Activated T-cell treated with anti-CD3 and anti-CD28 coated beads for 1 hour (primary cell): ENCODE data around the gene SLC6A9.

ENCODE experiments used
- DNase-seq: peaks from one replicate; pipeline ENCODE4 v3.0.0-alpha.2; 2020; ENCODE audit warnings: low read depth

SLC6A9 gene

DNA sequence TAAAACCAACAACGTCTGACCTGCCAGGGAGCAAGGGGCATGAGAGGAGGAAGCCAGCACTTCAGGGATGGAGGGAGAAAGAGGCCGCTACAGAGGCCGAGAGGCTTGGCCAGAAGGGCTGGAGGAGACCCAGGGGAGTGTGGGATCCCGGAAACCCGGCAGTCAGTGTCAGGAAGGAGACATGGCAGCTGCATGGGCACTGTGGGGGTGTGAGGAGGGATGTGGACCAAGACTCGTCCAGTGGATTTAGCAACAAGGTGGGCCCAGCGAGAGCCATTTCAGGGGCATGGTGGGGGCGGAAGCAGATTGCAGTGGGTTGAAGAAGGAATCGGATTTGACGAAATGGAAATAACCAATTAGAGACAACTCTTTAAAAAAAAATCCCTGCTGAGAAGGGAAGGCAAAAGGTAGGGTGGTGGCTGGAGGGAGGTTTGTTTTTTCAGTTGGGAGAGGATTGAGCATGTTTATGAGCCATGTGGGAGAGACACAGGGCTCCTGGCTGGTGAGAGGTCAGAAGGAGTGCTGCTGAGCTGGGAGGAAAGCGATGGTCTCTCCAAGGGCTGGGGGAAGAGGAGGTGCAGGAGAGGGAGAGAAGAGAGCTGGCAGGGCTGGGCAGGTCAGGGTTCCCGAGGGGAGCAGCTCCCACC lies 47.9 kb downstream of the SLC6A9 start:
- no peak for DNase-seq

DNA sequence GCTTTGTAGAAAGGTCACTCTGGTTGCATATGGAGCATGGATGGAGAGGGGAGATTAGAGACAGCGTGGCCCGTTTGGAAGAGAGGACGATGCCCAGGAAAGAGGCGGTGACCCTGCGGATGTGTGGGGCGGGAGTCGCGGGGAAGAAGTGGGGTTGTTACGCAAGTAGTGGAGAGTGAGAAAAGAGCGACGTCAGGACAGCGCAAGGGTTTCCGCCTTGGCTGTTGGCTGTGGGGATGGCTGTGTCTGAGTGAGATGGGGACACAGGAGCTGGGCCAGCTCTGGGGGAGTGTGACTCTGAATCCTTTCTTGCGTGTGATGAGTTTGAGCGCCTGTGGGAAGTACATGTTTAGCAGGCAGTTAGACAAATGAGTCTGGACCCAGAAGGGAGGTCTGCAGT lies 48.5 kb downstream of the SLC6A9 start:
- no peak for DNase-seq

DNA sequence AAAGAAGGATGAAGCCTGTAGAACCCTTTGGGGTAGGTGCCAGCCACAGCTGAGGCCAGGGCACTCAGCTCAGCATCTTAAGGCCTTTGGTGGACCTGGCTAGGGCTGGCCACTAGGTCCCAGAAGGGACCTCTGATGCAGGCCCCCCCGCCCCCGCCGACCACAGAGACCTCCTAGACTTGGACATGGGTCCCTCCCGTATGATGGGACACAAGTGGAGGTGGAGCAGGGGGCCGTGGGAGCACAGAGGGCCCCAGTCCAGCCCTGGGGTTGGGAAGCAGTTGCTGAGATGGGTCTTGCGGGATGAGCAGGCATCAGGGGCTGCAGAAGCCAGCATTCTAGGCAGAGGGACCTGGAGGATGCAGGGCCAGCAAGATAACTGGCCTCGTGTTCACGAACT lies 49.0 kb downstream of the SLC6A9 start:
- DNase-seq, result no peak

DNA sequence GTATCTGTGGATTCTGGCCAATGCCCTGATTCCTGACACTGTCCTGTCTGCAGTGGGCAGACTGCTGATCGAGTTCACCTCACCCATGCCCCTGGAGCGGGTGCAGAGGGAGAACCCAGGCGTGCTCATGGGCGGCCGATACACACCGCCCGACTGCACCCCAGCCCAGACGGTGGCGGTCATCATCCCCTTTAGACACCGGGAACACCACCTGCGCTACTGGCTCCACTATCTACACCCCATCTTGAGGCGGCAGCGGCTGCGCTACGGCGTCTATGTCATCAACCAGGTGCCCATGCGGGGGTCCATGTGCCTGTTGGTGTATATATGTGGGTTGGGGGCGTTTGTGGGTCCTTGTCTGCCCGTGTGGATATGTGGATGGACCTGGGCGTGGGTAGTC lies 49.6 kb downstream of the SLC6A9 start:
- DNase-seq, result no peak

DNA sequence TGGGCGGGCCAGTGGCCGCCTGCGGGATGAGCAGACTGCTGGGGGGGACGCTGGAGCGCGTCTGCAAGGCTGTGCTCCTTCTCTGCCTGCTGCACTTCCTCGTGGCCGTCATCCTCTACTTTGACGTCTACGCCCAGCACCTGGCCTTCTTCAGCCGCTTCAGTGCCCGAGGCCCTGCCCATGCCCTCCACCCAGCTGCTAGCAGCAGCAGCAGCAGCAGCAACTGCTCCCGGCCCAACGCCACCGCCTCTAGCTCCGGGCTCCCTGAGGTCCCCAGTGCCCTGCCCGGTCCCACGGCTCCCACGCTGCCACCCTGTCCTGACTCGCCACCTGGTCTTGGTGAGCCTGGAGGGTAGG lies 50.1 kb downstream of the SLC6A9 start:
- no peak for DNase-seq

DNA sequence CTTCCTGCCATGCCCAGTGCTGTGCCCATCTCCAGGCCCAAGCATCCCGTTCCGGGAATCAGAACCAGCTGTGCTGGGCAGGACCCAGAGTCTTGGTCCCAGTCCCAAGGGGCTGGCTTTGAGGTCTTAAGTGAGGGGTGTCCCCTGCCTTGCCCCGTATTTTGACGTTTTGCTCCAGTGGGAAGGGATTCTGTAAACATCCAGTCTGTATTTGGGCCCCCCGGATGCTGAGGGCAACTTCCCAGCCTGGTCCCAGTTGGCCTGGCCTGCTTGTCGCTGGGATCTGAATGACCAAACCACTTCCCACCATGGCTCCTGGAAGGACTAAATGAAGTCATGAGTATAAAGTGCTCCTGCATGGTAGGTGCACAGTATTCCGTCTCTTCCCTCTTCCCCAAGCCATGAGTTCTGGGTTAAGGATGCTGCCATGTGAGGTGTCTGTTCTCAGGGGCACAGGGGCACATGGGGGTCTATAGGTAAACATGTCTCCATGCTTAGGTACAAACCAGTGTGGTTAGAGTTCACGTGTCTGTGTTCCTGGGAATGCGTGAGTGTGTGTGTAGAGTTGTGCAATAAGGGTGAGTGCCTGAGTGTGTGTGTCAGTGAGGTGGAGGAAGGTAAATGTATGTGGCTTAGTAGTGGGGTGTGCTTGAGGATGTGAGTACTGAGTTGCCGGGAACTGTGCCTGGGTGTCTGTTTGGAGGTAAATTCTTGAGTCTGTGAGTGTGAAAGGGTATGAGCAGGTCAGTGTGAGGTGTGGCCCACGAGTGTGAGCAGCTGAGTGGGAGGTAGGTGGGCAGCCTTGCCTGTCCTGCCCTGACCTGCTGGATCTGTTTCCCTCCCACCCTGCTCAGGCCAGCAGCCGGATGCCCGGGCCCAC lies 50.8 kb downstream of the SLC6A9 start:
- DNase-seq, result no peak

DNA sequence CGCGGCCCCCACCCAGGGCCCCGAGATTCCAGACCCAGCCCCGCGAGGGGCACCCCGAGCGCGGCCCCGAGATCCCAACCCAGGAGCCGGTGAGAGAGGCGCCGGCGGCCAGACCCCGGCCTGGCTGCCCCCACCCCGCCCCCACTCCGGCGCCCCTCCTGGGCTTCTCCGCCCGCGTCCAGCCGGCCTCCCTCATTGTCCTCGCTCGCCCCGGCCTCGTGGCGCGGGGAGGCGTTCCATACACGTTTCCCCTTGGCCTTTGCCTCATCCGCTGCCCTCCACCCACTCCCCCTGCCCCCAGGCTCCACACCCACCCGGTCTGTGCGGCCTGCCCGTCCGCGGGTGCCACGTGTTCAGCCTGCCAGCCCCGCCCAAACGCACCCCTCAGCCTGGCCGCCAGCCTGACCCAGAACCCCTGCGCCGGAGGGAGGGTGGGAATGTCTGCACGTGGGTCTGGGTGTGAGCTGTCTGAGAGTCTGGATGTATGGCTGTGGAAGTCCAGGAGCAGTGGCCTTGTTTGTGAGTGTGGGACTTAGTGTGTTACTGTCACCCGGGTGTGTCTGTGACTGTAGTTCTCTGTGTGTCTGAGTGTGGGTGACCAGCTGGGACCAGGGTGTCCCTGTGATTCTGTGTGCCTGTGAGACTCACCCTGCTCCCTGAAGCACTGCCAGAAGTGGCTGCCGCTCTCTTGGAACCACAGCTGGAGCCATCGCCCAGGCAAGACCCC lies 51.6 kb downstream of the SLC6A9 start:
- DNase-seq, result no peak

DNA sequence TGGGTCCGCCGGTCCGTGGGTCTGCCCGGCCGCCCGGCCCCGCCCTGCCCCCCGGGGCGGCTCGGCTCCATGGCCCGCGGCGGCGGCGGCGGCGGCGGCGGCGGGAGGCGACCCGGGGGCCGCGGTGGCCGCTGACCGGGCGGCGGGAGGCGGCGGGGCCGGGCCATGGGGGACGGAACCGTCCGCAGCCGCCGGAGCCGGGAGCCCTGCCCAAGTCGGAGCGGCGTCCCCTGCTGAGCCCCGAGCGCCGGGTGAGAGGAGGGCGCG lies 52.1 kb downstream of the SLC6A9 start:
- DNase-seq, result no peak

DNA sequence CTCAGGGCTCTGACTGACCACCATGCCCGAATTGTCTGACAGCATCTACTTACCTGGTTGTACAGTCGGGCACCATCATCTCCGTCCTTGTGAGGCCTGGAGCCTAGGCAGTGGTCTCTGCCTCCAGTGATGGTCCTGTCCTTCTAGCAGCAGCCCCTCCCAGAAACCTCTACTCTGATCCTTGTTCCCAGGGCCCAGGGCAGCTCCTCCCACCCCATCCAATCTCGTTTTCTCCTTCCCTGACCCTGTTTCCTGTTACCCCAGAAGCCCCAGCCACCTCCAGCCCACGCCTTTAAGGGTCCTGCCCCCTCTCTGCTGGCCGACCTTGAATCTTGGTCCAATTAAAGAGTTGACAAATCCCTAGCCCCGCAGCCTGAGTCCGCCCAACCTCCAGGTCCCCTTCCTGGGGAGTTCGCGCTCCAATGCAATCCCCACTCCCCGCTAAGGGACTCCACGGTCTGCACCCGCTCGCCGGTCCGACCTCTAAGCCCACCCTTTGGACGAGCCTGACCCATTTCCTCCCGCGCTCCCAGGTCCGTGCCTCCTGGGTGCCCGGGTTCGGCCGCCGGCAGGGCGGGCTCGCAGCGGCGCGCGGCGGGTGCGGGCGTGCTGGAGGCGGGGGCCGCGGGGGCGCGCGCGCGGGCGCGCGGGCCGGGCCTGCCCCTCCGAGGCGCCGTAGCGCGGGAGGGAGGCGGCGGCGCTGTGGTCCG lies 52.6 kb downstream of the SLC6A9 start, which contains the start of gene B4GALT2:
B4GALT2 (plus strand) TSS at position 660 of the 710 bp plus-strand sequence. CDS start 1,951 bp downstream, outside the sequence.
- DNase-seq, result no peak

DNA sequence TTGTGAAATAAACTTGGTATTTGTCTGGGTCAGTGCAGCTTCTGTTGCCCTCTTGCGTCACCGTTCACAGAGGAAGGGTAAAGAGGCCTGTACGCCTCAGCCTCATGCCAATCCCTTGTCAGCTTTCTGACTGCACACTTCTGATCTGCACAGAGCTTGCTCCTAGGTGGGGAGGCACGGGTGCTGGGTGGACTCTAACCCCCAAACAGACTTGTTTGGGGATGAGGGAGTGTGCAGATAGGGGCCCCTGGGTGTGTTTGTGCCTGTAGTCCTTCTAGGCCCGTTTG lies 53.1 kb downstream of the SLC6A9 start:
- DNase-seq, result no peak

DNA sequence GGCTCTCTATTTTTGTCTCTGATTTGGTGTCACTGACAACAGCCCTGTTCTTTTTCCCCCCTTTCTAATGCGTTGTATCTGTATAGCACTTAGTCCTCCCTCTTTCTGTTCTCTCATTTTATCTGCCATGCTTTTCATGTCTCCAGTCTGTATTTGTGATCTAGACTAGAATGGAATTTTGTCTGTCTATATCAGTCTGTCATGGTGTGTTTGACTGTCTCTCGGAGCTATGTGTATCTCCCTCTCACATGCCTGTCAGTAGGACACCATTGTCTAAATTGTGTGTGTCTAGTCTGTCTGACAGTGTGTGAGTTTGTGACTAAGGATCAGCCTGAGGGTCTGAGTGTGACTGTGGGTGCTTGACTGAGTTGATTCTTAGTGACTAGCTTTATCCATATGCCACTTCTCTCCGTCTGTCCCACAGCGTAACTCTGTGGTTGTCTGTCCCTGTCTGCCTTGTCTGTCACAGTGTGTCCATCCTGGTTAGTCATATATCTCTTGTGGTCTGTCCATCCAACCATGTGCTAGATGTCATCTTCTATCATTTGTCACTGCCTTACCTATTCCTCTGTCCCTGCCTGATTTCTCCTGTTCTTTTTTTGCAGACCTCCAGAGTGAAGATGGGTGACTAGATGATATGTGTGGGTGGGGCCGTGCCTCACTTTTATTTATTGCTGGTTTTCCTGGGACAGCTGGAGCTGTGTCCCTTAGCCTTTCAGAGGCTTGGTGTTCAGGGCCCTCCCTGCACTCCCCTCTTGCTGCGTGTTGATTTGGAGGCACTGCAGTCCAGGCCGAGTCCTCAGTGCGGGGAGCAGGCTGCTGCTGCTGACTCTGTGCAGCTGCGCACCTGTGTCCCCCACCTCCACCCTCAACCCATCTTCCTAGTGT lies 53.6 kb downstream of the SLC6A9 start:
- no peak for DNase-seq

DNA sequence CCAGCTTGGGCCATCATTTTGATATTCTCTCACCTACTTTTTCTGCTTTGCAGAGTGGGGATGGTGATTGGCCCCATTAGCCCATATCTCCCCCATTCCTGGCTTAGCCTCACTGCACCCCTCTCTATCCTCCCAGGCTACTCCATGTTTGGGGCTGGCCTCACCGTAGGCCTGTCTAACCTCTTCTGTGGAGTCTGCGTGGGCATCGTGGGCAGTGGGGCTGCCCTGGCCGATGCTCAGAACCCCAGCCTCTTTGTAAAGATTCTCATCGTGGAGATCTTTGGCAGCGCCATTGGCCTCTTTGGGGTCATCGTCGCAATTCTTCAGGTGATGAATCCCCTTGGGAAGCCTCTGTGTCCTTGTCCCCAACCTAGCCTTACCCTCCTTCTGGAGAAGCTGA lies 54.4 kb downstream of the SLC6A9 start:
- no peak for DNase-seq

DNA sequence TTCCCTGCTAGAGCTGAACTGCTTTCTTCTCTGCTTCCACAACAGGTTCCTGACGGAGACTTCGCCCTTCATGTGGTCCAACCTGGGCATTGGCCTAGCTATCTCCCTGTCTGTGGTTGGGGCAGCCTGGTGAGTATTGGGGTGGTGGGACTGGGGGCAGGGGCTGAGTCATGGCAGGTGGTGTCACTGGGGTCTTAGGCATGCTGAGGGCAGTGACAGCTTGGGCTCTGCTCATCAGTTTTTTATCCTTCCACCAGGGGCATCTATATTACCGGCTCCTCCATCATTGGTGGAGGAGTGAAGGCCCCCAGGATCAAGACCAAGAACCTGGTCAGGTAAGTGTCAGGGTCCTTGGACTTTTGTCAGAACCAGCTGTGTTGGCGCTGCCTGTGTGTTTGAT lies 55.2 kb downstream of the SLC6A9 start:
- no peak for DNase-seq

DNA sequence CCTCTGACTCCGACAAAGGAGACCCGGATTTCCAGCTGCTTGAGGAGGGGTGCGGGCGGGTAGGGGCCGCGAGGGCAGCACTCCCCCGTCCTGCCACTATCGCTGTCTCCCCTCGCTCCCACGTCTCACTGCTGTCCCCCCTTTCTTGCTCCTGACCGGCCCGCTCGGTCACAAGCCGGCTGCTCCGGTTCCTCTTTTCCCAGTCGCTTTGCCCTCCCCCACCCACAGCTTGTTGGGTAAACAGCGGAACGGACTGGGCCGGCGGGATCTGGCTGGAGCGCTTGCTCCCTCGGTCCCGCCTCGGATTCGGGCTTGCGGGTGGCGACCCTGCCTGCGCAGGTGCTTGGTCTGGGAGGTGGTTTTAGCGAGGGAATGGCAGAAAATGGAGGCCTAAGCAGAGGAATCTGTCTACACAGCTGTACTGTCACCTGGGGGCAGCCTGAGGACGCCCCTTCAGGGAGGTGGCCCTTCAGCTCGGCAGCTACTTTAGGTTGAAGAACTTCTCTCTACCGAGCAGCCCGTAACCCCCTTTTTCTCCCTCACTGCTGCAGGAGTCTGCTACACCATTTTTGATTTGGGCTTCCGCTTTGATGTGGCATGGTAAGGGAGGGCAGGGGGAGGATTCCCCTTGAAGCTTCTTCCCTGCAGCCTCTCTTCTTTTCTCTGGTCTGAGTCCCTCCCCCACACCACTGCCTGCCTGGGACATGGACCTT lies 55.9 kb downstream of the SLC6A9 start:
- DNase-seq, result no peak

DNA sequence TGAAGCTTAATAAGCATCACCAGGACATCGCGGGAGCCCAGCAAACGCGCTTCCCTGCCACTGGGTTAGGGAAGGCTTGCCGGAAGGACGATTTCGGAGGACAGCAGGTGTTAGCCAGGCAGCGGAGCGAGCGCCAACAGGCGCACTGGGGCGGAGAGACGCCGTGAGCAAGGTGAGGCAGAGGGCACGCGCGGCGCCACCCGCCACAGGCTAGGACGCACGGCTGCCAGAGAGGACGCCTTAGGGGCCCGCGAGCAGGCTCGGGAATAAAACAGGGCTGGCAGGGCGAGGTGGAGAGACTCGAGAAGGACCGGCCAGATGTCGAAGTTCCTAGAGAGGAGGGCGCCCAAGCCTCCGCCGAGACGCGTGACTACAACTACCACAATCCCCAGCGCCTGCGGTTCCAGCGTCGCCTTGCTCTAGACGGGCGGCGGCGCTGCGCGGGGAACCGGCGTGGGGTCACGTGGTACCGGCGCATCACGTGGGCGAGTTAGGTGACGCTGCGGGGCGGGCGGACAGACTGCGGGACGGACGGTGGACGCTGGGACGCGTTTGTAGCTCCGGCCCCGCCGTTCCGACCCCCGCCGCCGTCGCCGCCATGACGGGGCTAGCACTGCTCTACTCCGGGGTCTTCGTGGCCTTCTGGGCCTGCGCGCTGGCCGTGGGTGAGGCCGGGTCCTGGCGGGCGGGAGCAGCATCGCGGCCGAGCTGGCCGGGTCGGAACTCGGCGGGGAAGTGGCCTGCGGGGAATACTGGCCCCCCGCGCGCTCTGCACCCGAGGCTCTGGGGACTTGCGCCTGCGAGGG lies 56.6 kb downstream of the SLC6A9 start, which contains the start of gene ATP6V0B:
ATP6V0B (plus strand) TSS at position 518 of the 806 bp plus-strand sequence; CDS start at position 599, 81 bp downstream.
- DNase-seq, result peak; percentile 91

DNA sequence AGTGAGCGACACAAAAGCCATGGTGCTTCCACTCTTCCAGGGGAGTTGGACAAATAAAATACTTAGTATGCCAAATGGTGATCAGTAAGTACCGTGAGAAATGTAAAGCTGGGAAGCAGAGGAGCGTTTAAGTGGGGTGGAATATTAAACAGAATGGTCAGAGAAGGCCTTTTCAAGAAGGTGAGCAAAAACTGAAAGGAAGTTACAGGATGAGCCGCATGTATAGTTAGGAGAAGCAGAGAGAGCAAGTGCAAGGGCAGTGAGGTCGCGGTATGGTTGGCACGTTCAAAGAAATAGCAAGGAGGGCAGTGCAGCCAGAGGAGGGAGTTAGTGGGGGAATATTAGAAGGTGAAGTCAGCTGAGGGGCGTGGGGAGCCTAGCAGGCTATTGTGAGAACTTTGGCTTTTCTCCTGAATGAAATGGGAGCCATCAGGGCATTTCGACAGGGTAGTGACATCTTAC lies 57.2 kb downstream of the SLC6A9 start:
- DNase-seq, result no peak

DNA sequence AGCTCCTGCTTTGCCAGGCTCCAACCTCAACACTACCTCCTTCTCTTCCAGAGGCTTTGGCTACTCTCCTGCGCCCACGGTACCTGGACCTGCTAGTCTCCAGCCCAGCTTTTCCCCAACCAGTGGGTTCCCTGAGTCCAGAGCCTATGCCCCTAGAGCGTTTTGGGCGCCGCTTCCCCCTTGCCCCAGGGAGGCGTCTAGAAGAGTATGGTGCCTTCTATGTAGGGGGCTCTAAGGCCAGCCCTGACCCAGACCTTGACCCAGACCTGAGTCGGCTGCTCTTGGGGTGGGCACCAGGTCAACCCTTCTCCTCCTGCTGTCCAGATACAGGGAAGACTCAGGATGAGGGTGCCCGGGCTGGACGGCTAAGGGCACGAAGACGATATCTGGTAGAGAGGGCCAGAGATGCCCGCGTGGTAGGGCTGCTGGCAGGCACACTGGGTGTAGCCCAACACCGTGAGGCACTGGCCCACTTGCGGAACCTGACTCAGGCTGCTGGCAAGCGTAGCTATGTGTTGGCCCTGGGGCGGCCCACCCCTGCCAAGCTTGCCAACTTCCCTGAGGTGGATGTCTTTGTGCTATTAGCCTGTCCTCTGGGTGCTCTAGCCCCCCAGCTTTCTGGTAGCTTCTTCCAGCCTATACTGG lies 59.8 kb downstream of the SLC6A9 start:
- DNase-seq, result no peak

DNA sequence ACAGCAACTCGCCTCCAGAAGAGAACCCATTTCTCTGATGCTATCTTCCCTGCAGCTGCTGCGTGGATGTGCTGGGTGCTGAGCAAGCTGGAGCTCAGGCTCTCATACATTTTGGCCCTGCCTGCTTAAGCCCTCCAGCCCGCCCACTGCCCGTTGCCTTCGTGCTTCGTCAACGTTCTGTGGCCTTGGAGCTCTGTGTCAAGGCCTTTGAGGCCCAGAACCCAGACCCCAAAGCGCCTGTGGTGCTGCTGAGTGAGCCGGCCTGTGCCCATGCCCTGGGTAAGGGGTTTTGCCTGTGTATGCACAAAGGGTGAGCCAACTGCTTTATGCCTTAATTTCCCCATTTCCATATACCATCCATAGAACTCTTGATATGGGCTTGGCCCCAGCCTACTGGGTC lies 60.4 kb downstream of the SLC6A9 start:
- no peak for DNase-seq

DNA sequence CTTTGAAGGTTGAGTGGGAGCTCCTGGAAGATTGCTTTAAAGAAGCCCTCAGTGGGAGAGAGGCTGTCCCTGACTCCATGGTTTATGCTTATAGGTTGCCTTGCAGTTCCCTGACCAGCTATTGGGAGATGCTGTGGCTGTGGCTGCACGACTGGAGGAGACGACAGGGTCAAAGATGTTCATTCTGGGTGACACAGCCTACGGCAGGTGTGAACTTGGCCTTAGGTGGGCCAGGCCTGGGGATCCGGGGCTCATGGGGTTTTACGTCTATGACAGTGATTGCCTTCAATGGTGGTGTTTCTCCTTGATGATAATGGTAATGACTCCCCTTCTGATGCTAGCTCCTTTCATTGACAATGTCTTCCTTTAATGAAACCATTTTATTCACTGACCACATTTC lies 60.8 kb downstream of the SLC6A9 start:
- no peak for DNase-seq
